BLaER1 treated with 17β-estradiol and CSF1 and Interleukin-3, amounts not matched to agents 10 nM and 100 nM (cell line): ENCODE measurements around the gene KIAA1210.
"Not testable (repeated sequence)": the region's sequence is repeated elsewhere in the genome, so short reads cannot be mapped to it uniquely, and the experiment has no call there.

Experiments used
- H3K27ac ChIP-seq, 11 experiments: shearing (Covaris generic); formaldehyde crosslinking; 2 replicates each; pipeline ENCODE4 v1.8.1; 2022
- H3K27me3 ChIP-seq, 11 experiments: shearing (Covaris generic); formaldehyde crosslinking; 2 replicates each; pipeline ENCODE4 v1.8.1; 2022
- H3K36me3 ChIP-seq, 11 experiments: shearing (Covaris generic); formaldehyde crosslinking; 2 replicates each; pipeline ENCODE4 v1.8.1; 2022
- H3K4me1 ChIP-seq, 10 experiments: shearing (Covaris generic); formaldehyde crosslinking; 2 replicates each; pipeline ENCODE4 v1.8.1; 2022
- H3K4me2 ChIP-seq, 11 experiments: shearing (Covaris generic); formaldehyde crosslinking; 2 replicates each; pipeline ENCODE4 v1.8.1; 2022
- H3K4me3 ChIP-seq, 10 experiments: shearing (Covaris generic); formaldehyde crosslinking; 2 replicates each; pipeline ENCODE4 v1.8.1; 2022
- H3K9ac ChIP-seq, 11 experiments: shearing (Covaris generic); formaldehyde crosslinking; 2 replicates each; pipeline ENCODE4 v1.8.1; 2022
- H3K9me3 ChIP-seq, 11 experiments: shearing (Covaris generic); formaldehyde crosslinking; replicated peaks in 1 of 11; 2 replicates each; pipeline ENCODE4 v1.8.1; 2022
- H4K20me1 ChIP-seq, 11 experiments: shearing (Covaris generic); formaldehyde crosslinking; 2 replicates each; pipeline ENCODE4 v1.8.1; 2022
- Cebpa-rat ChIP-seq, 11 experiments: shearing (Covaris generic); IDR thresholded peaks; 2 replicates each; pipeline ENCODE4 v1.8.1; 2022

KIAA1210 gene

DNA sequence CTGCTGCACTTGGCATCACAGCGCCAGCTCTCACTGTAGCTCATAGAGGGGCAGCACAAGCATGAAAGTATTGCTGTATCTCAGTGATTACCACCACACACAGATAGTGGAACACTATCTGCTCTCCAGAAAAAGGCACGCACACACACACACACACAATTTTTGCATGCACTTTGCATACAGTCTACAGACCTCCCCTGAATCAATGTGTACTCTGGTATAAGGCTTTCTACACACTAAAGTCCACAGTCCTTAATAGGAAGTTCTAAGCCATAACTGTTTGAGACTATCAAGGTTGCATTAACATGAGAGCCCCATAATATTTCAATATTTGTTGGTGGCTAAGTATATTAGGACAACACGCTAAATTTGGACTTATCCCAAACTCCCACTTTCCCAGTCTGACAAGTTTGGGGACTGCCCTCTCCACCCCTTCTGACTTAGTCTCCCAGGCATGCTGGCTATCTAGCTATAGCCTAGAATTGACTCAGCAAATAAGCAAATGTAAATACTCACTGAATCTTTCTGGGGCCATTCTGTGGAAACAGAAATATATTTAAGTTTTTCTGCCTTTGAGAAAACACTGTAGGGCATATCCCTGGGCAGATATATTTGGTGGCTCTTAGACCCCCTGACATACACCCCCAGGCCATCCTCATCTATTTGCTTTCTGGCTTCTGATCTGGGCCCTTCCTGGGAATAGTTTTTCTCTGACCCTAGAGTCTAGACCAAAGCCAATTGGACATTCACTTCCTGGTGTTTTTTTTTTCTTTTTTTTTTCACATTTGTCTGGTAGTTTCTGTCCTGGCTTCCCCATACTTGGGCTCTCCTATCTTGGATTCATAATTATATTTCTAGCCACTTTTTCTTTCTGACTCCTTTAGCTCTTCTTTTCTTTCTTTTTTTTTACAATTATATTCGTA lies 91.2 kb downstream of the KIAA1210 start:
- peaks cover 0 to 16% (median 0%) of the 10 kb centered on the region in 10 experiments; a peak in 6 of 20 replicates for H3K4me1 ChIP-seq
- no peaks in the 10 kb centered on the region for H4K20me1 ChIP-seq
- TF ChIP-seq Cebpa-rat (IDR thresholded peaks at IDR 0.05) = no peak
- H3K27ac ChIP-seq = no peak overlapping the region
- no peak overlapping the region for H3K4me3 ChIP-seq
- no peak overlapping the region for H3K9ac ChIP-seq
- no peak overlapping the region for H3K4me2 ChIP-seq
- H3K27me3 ChIP-seq = no peaks in the 10 kb centered on the region
- H3K36me3 ChIP-seq = peaks cover 0 to 5% (median 0%) of the 10 kb centered on the region in 11 experiments; a peak in 2 of 22 replicates
- H3K9me3 ChIP-seq = peaks cover 14 to 35% (median 27%) of the 10 kb centered on the region in 11 experiments

DNA sequence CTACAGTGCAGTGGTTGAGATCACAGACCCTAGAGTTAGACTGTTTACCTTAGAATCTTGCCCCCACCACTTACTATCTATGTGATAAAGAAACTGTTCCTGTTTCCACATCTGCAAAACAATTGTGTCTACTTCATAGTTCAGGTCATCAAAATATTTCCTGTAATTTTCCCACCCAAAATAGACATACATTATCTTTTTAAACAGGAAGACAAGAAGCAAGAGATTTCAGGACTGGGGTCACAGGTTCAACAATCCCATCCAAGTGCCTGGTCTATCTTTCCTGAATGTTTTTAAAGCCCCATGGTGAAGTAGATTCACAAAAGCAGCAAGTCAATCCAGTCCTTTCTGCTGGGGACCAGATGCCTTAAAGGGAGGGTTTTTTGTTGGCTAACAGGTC lies 96.6 kb downstream of the KIAA1210 start:
- no peak for TF ChIP-seq Cebpa-rat (IDR thresholded peaks at IDR 0.05)
- Histone ChIP-seq H3K4me2 (no peak overlapping the region), H3K4me3 (no peak overlapping the region), H3K27me3 (no peaks in the 10 kb centered on the region), H3K4me1 (peaks cover 0 to 13% (median 0%) of the 10 kb centered on the region in 10 experiments; a peak in 5 of 20 replicates), H3K9ac (no peak overlapping the region), H3K9me3 (peaks cover 14 to 56% (median 34%) of the 10 kb centered on the region in 11 experiments), H4K20me1 (no peaks in the 10 kb centered on the region; a peak in 1 of 22 replicates), H3K36me3 (peaks cover 0 to 5% (median 0%) of the 10 kb centered on the region in 11 experiments; a peak in 2 of 22 replicates), H3K27ac (no peak overlapping the region)

DNA sequence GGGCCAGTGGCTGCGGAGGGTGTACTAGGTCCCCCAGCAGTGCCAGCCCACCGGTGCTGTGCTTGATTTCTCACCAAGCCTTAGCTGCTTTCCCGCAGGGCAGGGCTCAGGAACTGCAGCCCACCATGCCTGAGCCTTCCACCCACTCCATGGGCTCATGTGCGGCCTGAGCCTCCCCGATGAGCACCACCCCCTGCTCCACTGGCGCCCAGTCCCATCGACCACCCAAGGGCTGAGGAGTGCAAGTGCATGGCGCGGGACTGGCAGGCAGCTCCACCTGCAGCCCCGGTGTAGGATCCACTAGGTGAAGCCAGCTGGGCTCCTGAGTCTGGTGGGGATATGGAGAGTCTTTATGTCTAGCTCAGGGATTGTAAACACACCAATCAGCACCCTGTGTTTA lies 98.0 kb downstream of the KIAA1210 start:
- H3K4me2 ChIP-seq, H3K4me3 ChIP-seq, H3K36me3 ChIP-seq, H4K20me1 ChIP-seq, H3K27ac ChIP-seq, H3K9ac ChIP-seq, H3K27me3 ChIP-seq: not testable (repeated sequence)
- Histone ChIP-seq H3K9me3 (peaks cover 14 to 49% (median 29%) of the 10 kb centered on the region in 11 experiments), H3K4me1 (peaks cover 0 to 13% (median 0%) of the 10 kb centered on the region in 10 experiments; a peak in 5 of 20 replicates)

DNA sequence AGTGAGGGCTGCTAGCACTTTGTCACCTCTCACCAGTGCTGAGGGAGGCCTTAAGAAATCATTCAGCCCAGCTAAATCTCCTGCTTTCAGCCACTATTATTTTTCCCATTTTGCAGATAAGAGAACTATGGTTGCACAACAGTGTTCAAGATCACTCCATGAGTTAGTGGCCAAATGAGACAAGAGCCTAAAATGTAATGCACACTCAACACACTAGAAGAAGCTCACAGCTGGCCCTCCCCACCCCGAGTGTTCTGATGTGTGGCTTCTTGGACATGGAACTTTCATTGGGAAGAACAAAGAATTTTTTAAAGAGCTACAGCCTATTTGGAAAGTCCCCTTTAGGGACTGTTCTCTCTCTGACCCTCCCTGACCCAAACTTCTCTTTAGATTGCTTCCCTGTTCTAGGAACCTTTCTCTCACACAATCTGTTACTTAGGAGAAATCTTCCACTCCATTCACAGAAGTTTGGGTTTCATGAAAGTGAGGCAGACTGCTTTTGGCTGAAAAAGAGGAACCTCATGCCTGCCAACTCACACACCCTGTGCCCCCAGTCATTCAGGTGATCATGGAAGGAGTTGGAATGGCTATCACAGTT lies 98.8 kb downstream of the KIAA1210 start:
- no peak for TF ChIP-seq Cebpa-rat (IDR thresholded peaks at IDR 0.05)
- Histone ChIP-seq H4K20me1 (no peaks in the 10 kb centered on the region; a peak in 1 of 22 replicates), H3K27me3 (no peaks in the 10 kb centered on the region), H3K36me3 (peaks cover 0 to 5% (median 0%) of the 10 kb centered on the region in 11 experiments; a peak in 2 of 22 replicates), H3K4me2 (peak overlapping the region in 2 of 11 experiments; percentile 28 to 62; a peak in 4 of 22 replicates), H3K4me3 (no peak overlapping the region), H3K4me1 (peaks cover 0 to 13% (median 0%) of the 10 kb centered on the region in 10 experiments; a peak in 5 of 20 replicates), H3K9ac (no peak overlapping the region), H3K27ac (peak overlapping the region in 1 of 11 experiments; percentile 5; a peak in 2 of 22 replicates), H3K9me3 (peaks cover 6 to 41% (median 20%) of the 10 kb centered on the region in 11 experiments)
